HS-27A (cell line): Measurements from ENCODE around the gene TBC1D2.
"Not testable (repeated sequence)": the region's sequence is repeated elsewhere in the genome, so short reads cannot be mapped to it uniquely, and the experiment has no call there.

Experiments
- DNase-seq: peaks from one replicate; pipeline ENCODE4 v3.0.0-alpha.2; 2012; ENCODE audit warnings: low read depth, missing footprints

The TBC1D2 gene

GRCh38 chr9:98191671-98192502 is 63.6 kb downstream of the TBC1D2 start:
- DNase-seq, result no peak

- no peak for DNase-seq
Observed at GRCh38 chr9:98191181-98191608, 64.3 kb downstream of the TBC1D2 start.

GRCh38 chr9:98190757-98191105 is 64.7 kb downstream of the TBC1D2 start:
- DNase-seq, result no peak

- no peak for DNase-seq
Observed at GRCh38 chr9:98189412-98189811, 66.0 kb downstream of the TBC1D2 start.

GRCh38 chr9:98187926-98188325 is 67.5 kb downstream of the TBC1D2 start:
- DNase-seq, result no peak

GRCh38 chr9:98186236-98186635 is 69.2 kb downstream of the TBC1D2 start:
- DNase-seq, result no peak

- DNase-seq, result no peak
Observed at GRCh38 chr9:98185611-98186171, 69.8 kb downstream of the TBC1D2 start.

GRCh38 chr9:98185021-98185567 is 70.4 kb downstream of the TBC1D2 start:
- no peak for DNase-seq

GRCh38 chr9:98184326-98184725 is 71.1 kb downstream of the TBC1D2 start:
- DNase-seq, result no peak

GRCh38 chr9:98182889-98183599 is 72.4 kb downstream of the TBC1D2 start:
- no peak for DNase-seq

- no peak for DNase-seq
Observed at GRCh38 chr9:98182069-98182820, 73.2 kb downstream of the TBC1D2 start.

- no peak for DNase-seq
Observed at GRCh38 chr9:98181746-98182068, 73.7 kb downstream of the TBC1D2 start.

GRCh38 chr9:98180996-98181395 is 74.5 kb downstream of the TBC1D2 start:
- DNase-seq, result no peak

GRCh38 chr9:98178874-98179850 is 76.3 kb downstream of the TBC1D2 start:
- no peak for DNase-seq

- DNase-seq, result no peak
Observed at GRCh38 chr9:98176391-98177259, 78.8 kb downstream of the TBC1D2 start.

GRCh38 chr9:98175762-98176161 is 79.7 kb downstream of the TBC1D2 start:
- no peak for DNase-seq

GRCh38 chr9:98175028-98175569 is 80.3 kb downstream of the TBC1D2 start:
- DNase-seq, result no peak

- not testable (repeated sequence) for DNase-seq
Observed at GRCh38 chr9:98174502-98174918, 80.9 kb downstream of the TBC1D2 start.

- no peak for DNase-seq
Observed at GRCh38 chr9:98173181-98173580, 82.3 kb downstream of the TBC1D2 start.

GRCh38 chr9:98172604-98173003 is 82.8 kb downstream of the TBC1D2 start:
- no peak for DNase-seq
